Measurements from ENCODE around the gene ZEB2.

- TF ChIP-seq POLR2A (IDR thresholded peaks at IDR 0.05) (no peak), CTCF (IDR thresholded peaks at IDR 0.05) (no peak)
Observed at GRCh38 chr2:144507441-144508171, 12.3 kb downstream of the ZEB2 start.

All from breast epithelium (tissue), 3 donors.